Measurements from ENCODE around the gene CLEC19A. TPM values are rescaled to one million over a fixed set of nuclear protein-coding genes. Genes with fewer than 3 reads are reported as not detected.
"Not testable (repeated sequence)": the region's sequence is repeated elsewhere in the genome, so short reads cannot be mapped to it uniquely, and the experiment has no call there.

CLEC19A gene
- total and polyA plus RNA-seq, 8 donors, result 0.18 to 0.99 (median 0.49) TPM

DNA sequence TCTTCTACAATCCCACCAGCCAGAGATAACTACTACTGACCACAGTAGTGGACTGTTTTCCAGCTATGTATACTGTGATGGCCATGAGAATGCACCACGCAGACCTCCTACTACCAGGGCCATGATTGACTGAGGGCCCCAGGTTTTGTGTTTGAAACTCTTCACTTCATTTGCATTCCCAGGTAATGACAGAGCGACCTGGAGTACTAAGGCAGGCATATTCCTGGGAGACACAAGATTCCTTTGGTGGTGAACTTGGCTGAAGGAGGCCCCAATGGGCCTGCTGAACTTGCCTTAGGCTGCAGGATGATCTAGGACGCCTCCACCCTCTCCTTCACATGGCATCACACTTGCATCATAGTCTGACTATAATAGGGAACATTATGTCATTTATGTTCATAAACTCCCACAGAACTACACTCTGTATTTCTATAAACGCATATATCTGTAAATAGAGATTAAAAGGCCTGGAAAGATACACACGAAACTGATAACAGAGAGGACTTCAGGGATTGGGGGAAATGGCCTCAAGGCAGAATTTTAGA, 30.4 kb downstream of the CLEC19A start:
- no peak overlapping the region for H3K4me3 ChIP-seq
- TF ChIP-seq, protein P1, sequence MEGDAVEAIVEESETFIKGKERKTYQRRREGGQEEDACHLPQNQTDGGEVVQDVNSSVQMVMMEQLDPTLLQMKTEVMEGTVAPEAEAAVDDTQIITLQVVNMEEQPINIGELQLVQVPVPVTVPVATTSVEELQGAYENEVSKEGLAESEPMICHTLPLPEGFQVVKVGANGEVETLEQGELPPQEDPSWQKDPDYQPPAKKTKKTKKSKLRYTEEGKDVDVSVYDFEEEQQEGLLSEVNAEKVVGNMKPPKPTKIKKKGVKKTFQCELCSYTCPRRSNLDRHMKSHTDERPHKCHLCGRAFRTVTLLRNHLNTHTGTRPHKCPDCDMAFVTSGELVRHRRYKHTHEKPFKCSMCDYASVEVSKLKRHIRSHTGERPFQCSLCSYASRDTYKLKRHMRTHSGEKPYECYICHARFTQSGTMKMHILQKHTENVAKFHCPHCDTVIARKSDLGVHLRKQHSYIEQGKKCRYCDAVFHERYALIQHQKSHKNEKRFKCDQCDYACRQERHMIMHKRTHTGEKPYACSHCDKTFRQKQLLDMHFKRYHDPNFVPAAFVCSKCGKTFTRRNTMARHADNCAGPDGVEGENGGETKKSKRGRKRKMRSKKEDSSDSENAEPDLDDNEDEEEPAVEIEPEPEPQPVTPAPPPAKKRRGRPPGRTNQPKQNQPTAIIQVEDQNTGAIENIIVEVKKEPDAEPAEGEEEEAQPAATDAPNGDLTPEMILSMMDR (IDR thresholded peaks at IDR 0.05), result no peak
- DNase-seq (no peak), ATAC-seq (no peak)
- intact Hi-C loops (cut with DNase I), result loop anchor here in 1 of 2 donors (10.0 kb wide), 1 partner anchor 61 kb away; no protein-coding TSS in a partner anchor
- H3K27ac ChIP-seq, result no peak overlapping the region
- H3K9me3 ChIP-seq, result no peaks in the 10 kb centered on the region
- no peaks in the 10 kb centered on the region for H3K36me3 ChIP-seq
- H3K4me1 ChIP-seq, result no peaks in the 10 kb centered on the region
- H3K27me3 ChIP-seq, result no peaks in the 10 kb centered on the region

DNA sequence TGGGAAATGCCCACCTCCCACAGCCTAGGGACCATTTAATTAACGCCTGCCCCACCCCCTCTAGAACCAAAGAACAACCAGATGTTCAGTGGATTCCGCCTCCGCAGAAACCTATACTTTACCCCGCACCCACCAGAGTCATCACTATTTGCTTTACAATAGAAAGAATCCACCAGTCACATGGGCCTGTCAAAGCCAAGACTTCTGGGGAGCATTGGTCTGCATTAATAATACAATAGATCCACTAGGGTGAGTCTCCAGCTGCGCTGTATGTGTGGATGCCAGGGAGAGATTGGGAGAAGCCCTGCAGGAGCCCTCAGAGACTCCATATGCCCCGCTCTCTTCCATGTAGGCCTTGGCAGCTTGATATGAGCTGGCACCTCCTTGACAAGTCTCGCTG, 31.3 kb downstream of the CLEC19A start:
- Histone ChIP-seq H3K4me1 (no peaks in the 10 kb centered on the region), H3K27ac (no peak overlapping the region), H3K27me3 (no peaks in the 10 kb centered on the region), H3K9me3 (no peaks in the 10 kb centered on the region), H3K36me3 (no peaks in the 10 kb centered on the region), H3K4me3 (no peak overlapping the region)
- DNase-seq (no peak), ATAC-seq (no peak)
- intact Hi-C loops (cut with DNase I), result loop anchor here in 1 of 2 donors (10.0 kb wide), 1 partner anchor 62 kb away; no protein-coding TSS in a partner anchor
- TF ChIP-seq, protein P1 (IDR thresholded peaks at IDR 0.05), result no peak

DNA sequence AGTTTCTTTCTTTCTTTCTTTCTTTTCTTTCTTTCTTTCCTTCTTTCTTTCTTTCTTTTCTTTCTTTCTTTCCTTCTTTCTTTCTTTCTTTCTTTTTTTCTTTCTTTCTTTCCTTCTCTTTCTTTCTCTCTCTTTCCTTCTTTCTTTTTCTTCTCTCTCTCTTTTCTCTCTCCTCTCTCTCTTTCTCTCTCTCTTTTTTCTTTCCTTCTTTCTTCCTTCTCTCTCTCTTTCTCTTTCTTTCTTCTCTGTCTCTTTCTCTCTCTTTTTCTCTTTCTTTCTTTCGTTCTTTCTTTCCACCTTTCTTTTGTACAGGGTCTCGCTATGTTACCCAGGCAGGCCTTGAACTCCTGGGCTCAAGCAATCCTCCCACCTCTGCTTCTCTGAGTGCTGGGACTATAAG, 35.7 kb downstream of the CLEC19A start:
- H3K9me3 ChIP-seq; ATAC-seq; DNase-seq; H3K27me3 ChIP-seq; H3K36me3 ChIP-seq; H3K27ac ChIP-seq; H3K4me3 ChIP-seq; intact Hi-C loops (cut with DNase I); H3K4me1 ChIP-seq: not testable (repeated sequence)

DNA sequence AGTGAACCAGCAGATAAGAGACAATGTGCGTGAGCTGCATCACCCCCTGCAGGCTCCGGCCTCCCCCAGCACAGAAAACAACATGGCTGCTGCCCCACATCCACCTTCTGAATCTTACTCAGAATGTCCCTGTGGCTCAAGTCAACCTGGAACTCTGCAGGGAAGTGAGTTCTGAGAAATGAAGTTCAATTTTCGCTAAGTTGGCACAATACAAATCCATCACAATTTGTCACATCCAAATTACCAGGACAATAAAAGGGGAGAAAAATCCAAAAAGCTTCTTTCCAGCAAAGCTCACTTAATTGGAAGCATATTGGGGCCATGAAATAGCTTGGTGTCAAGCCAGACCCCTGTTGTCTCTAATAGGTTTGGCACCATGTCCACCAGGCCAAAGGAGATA, 38.1 kb downstream of the CLEC19A start:
- Histone ChIP-seq H3K4me3 (no peak overlapping the region), H3K4me1 (no peaks in the 10 kb centered on the region), H3K9me3 (no peaks in the 10 kb centered on the region), H3K27ac (no peak overlapping the region), H3K36me3 (no peaks in the 10 kb centered on the region), H3K27me3 (no peaks in the 10 kb centered on the region)
- DNase-seq, result no peak
- TF ChIP-seq, protein P1 (IDR thresholded peaks at IDR 0.05), result no peak
- intact Hi-C loops (cut with DNase I), result no loop called here
- ATAC-seq, result no peak

DNA sequence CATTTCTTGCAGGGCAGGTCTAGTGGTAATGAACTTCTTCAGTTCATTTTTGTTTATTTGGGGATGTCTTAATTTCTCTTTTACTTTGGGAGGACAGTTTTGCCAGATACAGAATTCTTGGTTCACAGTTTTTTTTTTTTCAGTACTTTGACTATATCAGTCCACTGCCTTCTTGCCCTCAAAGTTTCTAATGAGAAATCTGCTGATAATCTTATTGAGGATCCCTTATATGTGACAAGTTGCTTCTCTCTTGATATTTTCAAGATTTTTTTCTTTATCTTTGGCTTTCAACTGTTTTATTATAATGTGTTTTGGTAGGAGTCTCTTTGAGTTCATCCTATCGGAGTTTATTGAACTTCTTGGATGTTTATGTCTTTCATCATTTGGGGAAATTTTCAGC, 42.8 kb downstream of the CLEC19A start:
- TF ChIP-seq, protein P1 (IDR thresholded peaks at IDR 0.05), result no peak
- DNase-seq (no peak), ATAC-seq (no peak)
- H3K36me3 ChIP-seq, result no peaks in the 10 kb centered on the region
- H3K4me1 ChIP-seq, result peaks cover 0 to 7% of the 10 kb centered on the region in 2 donors
- no peaks in the 10 kb centered on the region for H3K9me3 ChIP-seq
- no peaks in the 10 kb centered on the region for H3K27me3 ChIP-seq
- no peak overlapping the region for H3K27ac ChIP-seq
- H3K4me3 ChIP-seq, result no peak overlapping the region
- intact Hi-C loops (cut with DNase I), result no loop called here

DNA sequence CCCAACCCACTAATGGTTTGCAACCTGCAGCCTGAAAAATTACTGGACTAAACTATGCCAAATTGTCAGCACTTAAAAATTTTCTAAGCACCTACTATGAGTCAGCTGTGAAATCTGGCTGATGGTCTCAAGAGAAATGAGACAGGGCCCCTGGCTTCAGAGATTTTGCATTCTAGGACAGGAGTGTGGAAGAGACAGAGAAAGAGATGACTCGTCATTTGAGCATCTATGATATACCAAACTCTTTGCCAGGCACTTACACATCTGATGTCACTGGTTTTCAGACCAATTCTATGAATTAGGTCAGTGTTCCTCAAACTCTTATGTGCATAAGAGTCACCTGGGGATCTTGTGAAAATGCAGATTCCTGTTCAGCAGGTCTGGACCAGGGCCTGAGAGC, 44.4 kb downstream of the CLEC19A start:
- Histone ChIP-seq H3K9me3 (no peaks in the 10 kb centered on the region), H3K36me3 (no peaks in the 10 kb centered on the region), H3K4me1 (peaks cover 0 to 7% of the 10 kb centered on the region in 2 donors), H3K4me3 (no peak overlapping the region), H3K27ac (no peak overlapping the region), H3K27me3 (no peaks in the 10 kb centered on the region)
- intact Hi-C loops (cut with DNase I), result no loop called here
- DNase-seq, result no peak
- peak; percentile 41 for ATAC-seq
- TF ChIP-seq, protein P1 (IDR thresholded peaks at IDR 0.05), result no peak

Data from left lung (tissue), 10 donors.